GM18502 (cell line): ENCODE data around the gene SLC12A8.

Experiments used
- ATAC-seq: cut with Tn5 transposase; IDR thresholded peaks from one replicate; pipeline ENCODE4 v1.9.1; 2021; ENCODE audit warnings: mild to moderate bottlenecking; ENCODE audit not compliant: unreplicated experiment, poor library complexity

Gene SLC12A8

GRCh38 chr3:125042725-125043406 is 169.7 kb downstream of the SLC12A8 start:
- no peak for ATAC-seq

GRCh38 chr3:125039131-125040100 is 173.1 kb downstream of the SLC12A8 start:
- ATAC-seq, result no peak

GRCh38 chr3:125037498-125038150 is 174.9 kb downstream of the SLC12A8 start:
- ATAC-seq, result no peak

- ATAC-seq, result peak; percentile 69
Observed at GRCh38 chr3:125035217-125035616, 177.3 kb downstream of the SLC12A8 start.

GRCh38 chr3:125033616-125034015 is 178.9 kb downstream of the SLC12A8 start:
- ATAC-seq, result no peak

GRCh38 chr3:125033135-125033534 is 179.4 kb downstream of the SLC12A8 start:
- ATAC-seq, result no peak

GRCh38 chr3:125032683-125033082 is 179.9 kb downstream of the SLC12A8 start:
- no peak for ATAC-seq
